Keratinocyte (primary cell): ENCODE measurements around the gene ADGRF3.
"Not testable (repeated sequence)": the region's sequence is repeated elsewhere in the genome, so short reads cannot be mapped to it uniquely, and the experiment has no call there.

Source experiments
- EZH2 ChIP-seq: IDR thresholded peaks from one replicate; pipeline ENCODE4 v1.6.1; 2012; ENCODE audit warnings: inconsistent platforms, mild to moderate bottlenecking, low read length, moderate library complexity
- TF ChIP-seq, protein P1 (sequence below), 3 experiments: IDR thresholded peaks in 1 of 3; conservative IDR thresholded peaks in 1 of 3; optimal IDR thresholded peaks in 1 of 3; 2 replicates in 2 of 3; 3 replicates in 1 of 3; pipeline versions ENCODE3 to v1.5.1; 2011; ENCODE audit warnings: low read length in 3 of 3, mild to moderate bottlenecking in 3 of 3, moderate library complexity in 2 of 3, control low read depth in 1 of 3, inconsistent platforms in 1 of 3; ENCODE audit not compliant: insufficient read depth in 2 of 3; ENCODE audit errors: extremely low read depth in 1 of 3

DNA sequence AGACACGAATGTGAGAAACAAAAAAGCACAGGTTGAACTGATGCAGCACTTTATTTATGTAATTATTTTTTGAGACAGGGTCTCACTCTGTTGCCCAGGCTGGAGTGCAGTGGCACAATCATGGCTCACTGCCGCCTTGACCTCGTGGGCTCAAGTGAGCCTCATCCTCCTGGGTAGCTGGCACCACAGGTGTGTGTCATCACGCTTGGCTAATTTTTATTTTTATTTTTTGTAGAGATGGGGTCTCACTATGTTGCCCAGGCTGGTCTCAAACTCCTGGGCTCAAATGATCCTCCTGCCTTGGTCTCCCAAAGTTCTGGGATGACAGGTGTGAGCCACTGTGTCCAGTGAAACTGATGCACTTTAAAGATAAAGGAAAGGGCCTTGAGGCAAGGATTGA, 17.5 kb downstream of the ADGRF3 start:
- TF ChIP-seq, protein P1, sequence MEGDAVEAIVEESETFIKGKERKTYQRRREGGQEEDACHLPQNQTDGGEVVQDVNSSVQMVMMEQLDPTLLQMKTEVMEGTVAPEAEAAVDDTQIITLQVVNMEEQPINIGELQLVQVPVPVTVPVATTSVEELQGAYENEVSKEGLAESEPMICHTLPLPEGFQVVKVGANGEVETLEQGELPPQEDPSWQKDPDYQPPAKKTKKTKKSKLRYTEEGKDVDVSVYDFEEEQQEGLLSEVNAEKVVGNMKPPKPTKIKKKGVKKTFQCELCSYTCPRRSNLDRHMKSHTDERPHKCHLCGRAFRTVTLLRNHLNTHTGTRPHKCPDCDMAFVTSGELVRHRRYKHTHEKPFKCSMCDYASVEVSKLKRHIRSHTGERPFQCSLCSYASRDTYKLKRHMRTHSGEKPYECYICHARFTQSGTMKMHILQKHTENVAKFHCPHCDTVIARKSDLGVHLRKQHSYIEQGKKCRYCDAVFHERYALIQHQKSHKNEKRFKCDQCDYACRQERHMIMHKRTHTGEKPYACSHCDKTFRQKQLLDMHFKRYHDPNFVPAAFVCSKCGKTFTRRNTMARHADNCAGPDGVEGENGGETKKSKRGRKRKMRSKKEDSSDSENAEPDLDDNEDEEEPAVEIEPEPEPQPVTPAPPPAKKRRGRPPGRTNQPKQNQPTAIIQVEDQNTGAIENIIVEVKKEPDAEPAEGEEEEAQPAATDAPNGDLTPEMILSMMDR (optimal IDR thresholded peaks at IDR 0.05 in 1 of 3, IDR thresholded peaks at IDR 0.05 in 1 of 3, conservative IDR thresholded peaks at IDR 0.05 in 1 of 3; ENCODE audit: extremely low read depth in 1 of 3, insufficient read depth in 2 of 3, low read length in 3 of 3) = not testable (repeated sequence)
- not testable (repeated sequence) for TF ChIP-seq EZH2
